ENCODE measurements around the gene DLK1.

DNA sequence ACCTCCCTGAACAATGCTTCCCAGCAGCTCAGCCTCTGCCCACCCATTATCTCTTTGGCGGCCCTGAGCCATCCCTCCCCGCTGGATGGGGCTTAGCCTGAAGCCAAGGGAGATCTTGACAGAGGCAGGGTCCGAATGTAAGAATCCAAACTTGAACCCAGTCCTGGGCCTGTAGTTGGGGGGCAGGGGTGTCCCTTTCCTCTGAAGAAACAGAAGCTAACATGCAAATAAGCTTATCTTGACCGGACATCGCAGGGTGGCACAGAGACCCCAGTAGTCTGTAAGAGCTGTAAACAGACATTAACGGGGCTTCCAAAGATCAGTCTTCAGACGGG, 6.0 kb downstream of the DLK1 start:
- TF ChIP-seq, protein P1, sequence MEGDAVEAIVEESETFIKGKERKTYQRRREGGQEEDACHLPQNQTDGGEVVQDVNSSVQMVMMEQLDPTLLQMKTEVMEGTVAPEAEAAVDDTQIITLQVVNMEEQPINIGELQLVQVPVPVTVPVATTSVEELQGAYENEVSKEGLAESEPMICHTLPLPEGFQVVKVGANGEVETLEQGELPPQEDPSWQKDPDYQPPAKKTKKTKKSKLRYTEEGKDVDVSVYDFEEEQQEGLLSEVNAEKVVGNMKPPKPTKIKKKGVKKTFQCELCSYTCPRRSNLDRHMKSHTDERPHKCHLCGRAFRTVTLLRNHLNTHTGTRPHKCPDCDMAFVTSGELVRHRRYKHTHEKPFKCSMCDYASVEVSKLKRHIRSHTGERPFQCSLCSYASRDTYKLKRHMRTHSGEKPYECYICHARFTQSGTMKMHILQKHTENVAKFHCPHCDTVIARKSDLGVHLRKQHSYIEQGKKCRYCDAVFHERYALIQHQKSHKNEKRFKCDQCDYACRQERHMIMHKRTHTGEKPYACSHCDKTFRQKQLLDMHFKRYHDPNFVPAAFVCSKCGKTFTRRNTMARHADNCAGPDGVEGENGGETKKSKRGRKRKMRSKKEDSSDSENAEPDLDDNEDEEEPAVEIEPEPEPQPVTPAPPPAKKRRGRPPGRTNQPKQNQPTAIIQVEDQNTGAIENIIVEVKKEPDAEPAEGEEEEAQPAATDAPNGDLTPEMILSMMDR (IDR thresholded peaks at IDR 0.05), result no peak
- TF ChIP-seq POLR2A (IDR thresholded peaks at IDR 0.05), result no peak

All from body of pancreas (tissue), 4 donors.